Activated CD8-positive, alpha-beta memory T cell treated with anti-CD3 and anti-CD28 coated beads for 36 hours (primary cell): ENCODE data around the gene OR2A5. TPM values are rescaled to one million over a fixed set of nuclear protein-coding genes. Genes with fewer than 3 reads are reported as not detected.
"Not testable (repeated sequence)": the region's sequence is repeated elsewhere in the genome, so short reads cannot be mapped to it uniquely, and the experiment has no call there.

Experiments used
- CTCF ChIA-PET: fragments of 350-600 bp; sonication (Branson Sonifier 250); formaldehyde crosslinking; loops from one replicate; lab custom pipeline; 2021; ENCODE audit warnings: antibody characterized with exemption; lab: Charles Lee
- POLR2A ChIA-PET: fragments of 350-600 bp; sonication (Branson Sonifier 250); formaldehyde crosslinking; loops from one replicate; lab custom pipeline; 2021; ENCODE audit warnings: antibody characterized with exemption; lab: Charles Lee
- total RNA-seq, 2 experiments: library from RNA; stranded (reverse); gene quantifications; one replicate each; pipeline ENCODE4 v1.2.3, GENCODE V29; 2021

The OR2A5 gene
- total RNA-seq, 2 experiments from 2014 or later: not detected

DNA sequence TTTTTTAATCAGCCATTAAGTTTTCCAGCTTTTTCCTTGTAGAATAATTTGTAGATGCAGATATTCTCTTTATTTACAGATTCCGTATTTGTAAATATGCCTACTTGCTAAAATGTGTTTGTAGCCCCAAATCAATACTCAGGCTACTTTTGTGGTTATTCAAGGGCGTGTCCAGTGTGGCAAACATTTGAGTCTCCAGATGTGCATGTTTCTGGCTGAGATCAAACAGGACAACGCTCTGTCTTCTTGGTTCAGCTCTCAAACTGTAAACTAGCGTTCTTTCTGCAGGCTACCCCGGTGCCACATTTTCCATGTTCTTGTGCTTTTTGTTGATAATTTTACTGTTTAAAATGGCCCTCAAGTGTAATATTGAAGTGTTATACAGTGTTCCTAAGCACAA, 16.2 kb upstream of the OR2A5 start:
- ChIA-PET POLR2A (no interaction called here), CTCF (interaction anchor here (0.6 kb wide), 1 partner anchor 128 kb away, joined by 3 read pairs; no protein-coding TSS in a partner anchor)

- ChIA-PET CTCF (no interaction called here), POLR2A (interaction anchor here (0.5 kb wide), 1 partner anchor 131 kb away, joined by 3 read pairs; the partner anchor contains the start of gene TCAF1)
These were observed 15.6 kb upstream of the OR2A5 start for GRCh38 chr7:144032985-144033709.

DNA sequence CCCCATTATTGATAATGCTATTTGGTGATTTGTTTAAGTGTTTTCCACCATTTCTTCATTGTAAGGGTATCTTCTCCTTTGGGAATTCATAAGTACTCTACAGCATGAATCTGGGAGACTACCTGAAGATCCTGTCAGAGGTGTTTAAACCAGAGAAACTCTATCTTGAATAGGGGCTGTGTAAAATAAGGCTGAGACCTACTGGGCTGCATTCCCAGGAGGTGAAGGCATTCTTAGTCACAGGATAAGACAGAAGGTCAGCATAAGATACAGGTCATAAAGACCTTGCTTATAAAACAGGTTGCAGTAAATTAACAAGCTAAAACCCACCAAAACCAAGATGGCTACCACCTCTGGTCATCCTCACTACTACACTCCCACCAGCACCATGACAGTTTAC, 13.4 kb upstream of the OR2A5 start:
- CTCF ChIA-PET: no interaction called here
- POLR2A ChIA-PET: no interaction called here

DNA sequence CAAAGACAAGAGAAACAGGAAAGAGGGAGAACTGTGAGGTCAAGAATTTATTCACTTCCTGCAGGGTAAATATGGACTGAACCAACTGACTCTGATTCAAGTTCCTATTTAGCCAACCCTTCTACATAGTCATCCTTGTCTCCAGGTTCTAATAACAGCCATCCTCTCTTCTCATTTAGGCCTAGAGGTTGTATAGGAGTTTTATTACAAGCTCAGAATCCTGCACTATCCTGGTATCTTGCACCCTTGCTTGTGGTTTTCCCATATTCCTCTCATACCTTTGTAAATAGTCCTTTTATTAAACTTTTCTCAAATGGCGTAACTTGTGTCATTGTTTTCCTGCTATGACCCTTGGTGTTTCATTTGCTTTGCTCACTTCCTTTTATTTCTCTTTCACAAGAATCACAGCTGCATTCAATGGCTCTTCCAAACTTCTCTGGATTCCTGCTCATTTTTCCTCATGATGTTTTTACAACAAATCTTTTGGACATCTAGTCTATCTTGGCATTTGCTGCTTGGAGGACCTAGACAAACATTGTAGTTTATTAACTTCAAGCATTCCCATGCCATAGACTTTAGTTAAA, 12.4 kb upstream of the OR2A5 start:
- ChIA-PET CTCF (no interaction called here), POLR2A (no interaction called here)

DNA sequence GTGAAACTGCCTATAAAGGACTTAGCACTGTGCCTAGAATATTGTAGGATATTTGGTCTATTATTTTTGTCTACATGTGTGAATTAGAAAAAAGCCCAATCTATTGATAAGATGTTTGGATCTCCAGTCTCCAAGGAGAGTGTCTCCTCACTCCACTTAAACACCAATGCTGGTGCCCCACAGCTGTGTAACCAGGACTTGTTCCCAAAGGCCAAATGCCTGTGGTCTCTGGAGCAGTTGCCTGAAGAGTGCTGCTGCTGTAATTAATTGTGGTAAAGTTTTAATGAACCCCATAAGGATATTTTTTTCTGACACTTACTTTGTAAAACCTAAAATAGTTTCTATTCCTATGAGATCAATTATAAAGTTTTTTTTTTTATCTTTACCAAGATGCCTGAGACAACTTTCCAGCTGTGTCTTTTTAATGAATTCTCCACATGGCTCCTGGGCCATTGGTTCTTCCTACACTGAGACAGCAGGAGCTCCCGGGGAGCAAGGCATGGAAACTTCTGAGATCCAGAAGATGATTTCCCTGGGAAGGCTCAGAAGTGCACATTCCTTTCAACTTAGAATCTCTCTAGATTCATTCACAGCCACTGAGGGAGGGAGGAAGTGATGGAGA, 11.2 kb upstream of the OR2A5 start:
- POLR2A ChIA-PET: no interaction called here
- CTCF ChIA-PET: no interaction called here

GRCh38 chr7:144038887-144039286, 9.9 kb upstream of the OR2A5 start:
- ChIA-PET POLR2A (no interaction called here), CTCF (no interaction called here)

- POLR2A ChIA-PET: no interaction called here
- CTCF ChIA-PET: no interaction called here
These were observed 743 bp downstream of the OR2A5 start for GRCh38 chr7:144049491-144049890.

- POLR2A ChIA-PET: no interaction called here
These were observed 1.3 kb downstream of the OR2A5 start for GRCh38 chr7:144050093-144050492.

GRCh38 chr7:144050884-144051283, 2.1 kb downstream of the OR2A5 start:
- CTCF ChIA-PET: not testable (repeated sequence)

More at GRCh38 chr7:144050093-144050492, 1.3 kb downstream of the OR2A5 start:
- CTCF ChIA-PET: no interaction called here

DNA sequence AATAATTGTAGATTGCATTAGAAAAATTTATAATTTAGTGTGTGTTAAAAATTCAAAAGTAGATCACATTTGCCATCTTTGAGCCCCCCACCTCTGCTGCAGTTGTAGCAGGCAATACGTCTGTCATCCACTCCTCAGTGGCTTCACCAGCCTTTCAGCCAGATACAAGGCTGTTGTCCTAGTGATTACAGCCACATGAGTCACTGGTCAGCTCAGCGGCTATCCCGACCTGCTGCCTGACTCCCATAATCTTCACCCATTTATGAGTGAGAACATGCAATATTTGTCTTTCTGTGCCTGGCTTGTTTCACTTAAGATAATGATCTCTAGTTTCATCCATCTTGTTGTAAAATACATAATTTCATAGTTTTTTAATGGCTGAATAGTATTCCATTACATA, 9.2 kb downstream of the OR2A5 start:
- CTCF ChIA-PET: no interaction called here
- POLR2A ChIA-PET: no interaction called here

More at GRCh38 chr7:144050884-144051283, 2.1 kb downstream of the OR2A5 start:
- POLR2A ChIA-PET: not testable (repeated sequence)

GRCh38 chr7:144063710-144064109, 15.0 kb downstream of the OR2A5 start:
- POLR2A ChIA-PET: no interaction called here

GRCh38 chr7:144069511-144069910, 20.8 kb downstream of the OR2A5 start, which contains the start of gene OR2A25:
Gene OR2A25 (plus strand): TSS chr7:144069811. CDS start chr7:144074220, 4,409 bp downstream.
- CTCF ChIA-PET: no interaction called here
- POLR2A ChIA-PET: no interaction called here

More at GRCh38 chr7:144063710-144064109, 15.0 kb downstream of the OR2A5 start:
- CTCF ChIA-PET: no interaction called here

DNA sequence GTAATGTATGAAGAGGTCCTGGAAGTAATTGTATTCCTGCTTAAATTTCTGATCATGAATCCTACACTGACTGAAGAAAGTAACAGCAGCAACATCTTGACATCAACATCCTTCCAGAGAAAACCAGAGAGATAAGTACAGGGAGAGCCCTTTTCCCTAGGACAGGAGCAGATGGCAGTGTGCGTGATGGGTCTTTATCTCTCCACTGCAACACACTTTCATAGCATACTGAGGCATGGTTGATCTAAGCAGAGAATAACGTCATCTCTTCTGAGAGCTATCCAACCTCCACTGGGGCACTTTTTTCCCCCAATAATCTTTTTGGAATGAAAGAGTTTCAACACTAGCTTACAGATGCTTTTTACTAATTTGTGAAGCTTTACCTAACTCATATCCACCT, 21.2 kb downstream of the OR2A5 start:
- ChIA-PET CTCF (no interaction called here), POLR2A (no interaction called here)

- CTCF ChIA-PET: no interaction called here
- POLR2A ChIA-PET: no interaction called here
These were observed 25.6 kb downstream of the OR2A5 start for GRCh38 chr7:144074374-144074773.

DNA sequence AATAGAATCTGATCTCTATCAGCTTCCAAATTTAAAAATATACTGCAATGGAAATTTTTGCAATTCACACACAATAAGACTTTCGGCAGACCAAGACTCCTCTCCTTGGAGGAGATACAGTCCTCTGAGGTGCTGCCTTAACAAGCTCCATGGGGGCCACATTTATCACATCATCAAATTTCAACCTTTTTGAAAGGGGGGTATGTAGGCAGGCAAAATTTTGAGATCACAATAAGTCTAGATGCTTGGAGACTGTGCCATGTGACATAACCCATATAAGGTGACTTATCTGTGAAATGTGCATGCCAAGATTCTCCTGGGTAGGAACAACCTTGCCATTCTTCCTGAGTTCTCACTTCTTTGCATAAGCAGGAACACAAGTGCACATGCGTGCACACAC, 37.2 kb downstream of the OR2A5 start, which contains the start of gene OR2A12:
OR2A12 (plus strand) TSS at position 301 of the 400 bp plus-strand sequence. CDS start 8,830 bp downstream, outside the sequence.
- POLR2A ChIA-PET: no interaction called here
- CTCF ChIA-PET: no interaction called here

DNA sequence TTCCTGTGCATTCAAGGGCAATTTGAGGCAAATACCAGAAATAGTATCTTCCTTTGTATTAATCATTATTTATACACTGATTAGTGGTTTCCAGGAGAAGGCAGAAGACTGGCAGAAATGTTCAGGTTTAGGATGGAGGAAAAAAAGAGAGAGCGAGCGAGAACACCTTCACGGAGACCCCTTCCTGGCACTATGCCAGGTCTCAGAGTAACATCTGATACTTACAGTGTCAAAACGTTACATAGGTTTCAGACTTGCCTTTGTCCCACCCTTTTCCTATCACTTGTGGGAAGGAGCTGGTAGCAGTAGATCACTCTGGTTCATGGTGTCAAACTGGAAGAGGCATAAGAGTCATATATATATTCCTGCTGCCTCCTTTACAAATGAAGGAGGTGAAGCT, 38.0 kb downstream of the OR2A5 start:
- ChIA-PET POLR2A (no interaction called here), CTCF (no interaction called here)

DNA sequence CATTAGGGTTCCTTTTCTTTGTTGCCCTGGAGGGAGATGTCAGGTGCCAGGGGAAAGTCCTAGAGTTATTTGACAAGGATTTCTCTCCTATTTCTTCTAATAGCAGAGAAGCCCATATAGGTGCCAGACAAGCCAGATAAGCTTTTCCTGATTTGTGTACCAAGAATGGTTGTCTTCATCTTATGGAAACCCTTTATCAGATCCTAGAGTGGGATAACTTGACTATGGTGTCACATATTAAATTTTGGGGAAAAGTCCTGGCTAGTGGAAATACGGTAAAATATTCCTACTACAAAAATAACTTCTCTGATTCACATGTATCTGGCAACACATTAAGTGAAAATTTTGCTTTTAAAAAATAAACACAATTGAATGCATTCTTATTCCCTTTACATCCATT, 38.5 kb downstream of the OR2A5 start:
- CTCF ChIA-PET: no interaction called here
- POLR2A ChIA-PET: no interaction called here

DNA sequence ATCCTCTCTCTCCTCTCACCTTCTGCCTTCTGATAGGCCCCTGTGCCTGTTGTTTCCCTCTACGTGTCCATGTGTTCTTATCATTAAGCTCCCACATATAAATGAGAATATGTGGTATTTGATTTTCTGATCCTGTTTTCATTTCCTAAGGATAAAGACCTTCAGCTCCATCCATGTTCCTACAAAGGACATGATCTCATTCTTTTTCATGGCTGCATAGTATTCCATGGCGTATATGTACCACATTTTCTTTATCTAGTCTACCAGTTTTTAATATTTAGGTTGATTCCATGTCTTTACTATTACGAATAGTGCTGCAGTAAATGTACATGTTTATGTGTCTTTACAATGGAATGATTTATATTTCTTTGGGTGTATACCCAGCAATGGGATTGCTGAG, 41.9 kb downstream of the OR2A5 start:
- CTCF ChIA-PET: no interaction called here

GRCh38 chr7:144098776-144099175, 50.0 kb downstream of the OR2A5 start:
- ChIA-PET POLR2A (no interaction called here), CTCF (no interaction called here)

More for the DNA sequence above, 41.9 kb downstream of the OR2A5 start:
- POLR2A ChIA-PET: no interaction called here

DNA sequence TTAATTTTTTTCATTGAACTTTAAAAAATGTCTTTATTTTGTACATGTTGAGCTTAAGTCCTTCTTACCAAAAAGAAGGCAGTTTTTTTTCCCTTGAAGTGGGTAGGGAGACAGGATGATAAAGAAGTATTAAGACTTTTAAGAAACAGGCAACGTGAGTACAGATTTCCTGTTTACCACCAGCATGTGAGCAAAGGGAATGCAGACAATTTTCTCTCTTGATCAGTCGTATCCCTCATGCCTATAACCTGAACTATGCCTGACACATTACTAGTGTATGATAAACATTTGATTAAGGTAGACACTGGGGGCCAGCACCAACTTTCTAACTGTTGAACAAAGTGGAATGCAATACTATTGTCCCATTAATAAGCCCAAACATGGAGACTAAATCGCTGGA, 51.9 kb downstream of the OR2A5 start:
- ChIA-PET POLR2A (no interaction called here), CTCF (no interaction called here)
